Lung (tissue), 12 donors: ENCODE results near the gene NR2E1. TPM values are rescaled to one million over a fixed set of nuclear protein-coding genes. Genes with fewer than 3 reads are reported as not detected.

Experiments
- ATAC-seq: fragments of 200-7000 bp; cut with Tn5 transposase; one replicate; pipeline ENCODE4 v1.9.1; 2020; ENCODE audit warnings: moderate number of reproducible peaks; ENCODE audit not compliant: insufficient read depth, low FRiP score
- DNase-seq, 3 donors: peaks; one replicate each; pipeline ENCODE4 v3.0.0-alpha.2; 2013 to 2017
- H3K27ac ChIP-seq, 2 donors: one replicate each; pipeline ENCODE4 v1.5.1; 2013; ENCODE audit warnings: mild to moderate bottlenecking in 2 of 2, moderate library complexity in 2 of 2, control low read depth in 1 of 2, inconsistent platforms in 1 of 2, low read depth in 1 of 2, low read length in 1 of 2
- H3K27me3 ChIP-seq, 3 donors: one replicate each; pipeline ENCODE4 v1.5.1; 2013; ENCODE audit warnings: low read length in 2 of 3; ENCODE audit not compliant: control insufficient read depth in 3 of 3, insufficient read depth in 3 of 3
- H3K36me3 ChIP-seq, 4 donors: one replicate each; pipeline ENCODE4 v1.5.1; 2013; ENCODE audit warnings: low read length in 4 of 4, mild to moderate bottlenecking in 1 of 4, moderate library complexity in 1 of 4; ENCODE audit not compliant: control insufficient read depth in 4 of 4, insufficient read depth in 4 of 4
- H3K4me1 ChIP-seq, 5 donors: one replicate each; pipeline ENCODE4 v1.5.1; 2013; ENCODE audit warnings: low read length in 5 of 5, mild to moderate bottlenecking in 2 of 5, moderate library complexity in 1 of 5; ENCODE audit not compliant: control insufficient read depth in 5 of 5, insufficient read depth in 5 of 5
- H3K4me3 ChIP-seq: one replicate; pipeline ENCODE4 v1.5.1; 2013; ENCODE audit warnings: mild to moderate bottlenecking, control low read depth, moderate library complexity
- H3K9ac ChIP-seq, 2 donors: one replicate each; pipeline ENCODE4 v1.5.1; 2013; ENCODE audit warnings: low read length in 2 of 2, control low read depth in 1 of 2; ENCODE audit not compliant: insufficient read depth in 1 of 2
- H3K9me3 ChIP-seq, 4 donors: one replicate each; pipeline ENCODE4 v1.5.1; 2013; ENCODE audit warnings: low read length in 3 of 4, mild to moderate bottlenecking in 1 of 4, moderate library complexity in 1 of 4; ENCODE audit not compliant: control insufficient read depth in 4 of 4, insufficient read depth in 3 of 4
- CTCF ChIP-seq: IDR thresholded peaks from 2 replicates; pipeline ENCODE4 v1.5.1; 2012; ENCODE audit warnings: mild to moderate bottlenecking; ENCODE audit errors: control extremely low read depth, extremely low read depth
- WGBS, 2 donors: extraction: QIAGEN DNeasy Blood & Tissue Kit; methylation state at CpG; one replicate each; pipeline ENCODE4 v1.1.7; 2013; 5-methylcytosine and 5-hydroxymethylcytosine counted together
- polyA plus RNA-seq, 2 donors: library from polyadenylated mRNA; stranded (reverse); fragments of 200-250 nt; gene quantifications; one replicate each; pipeline ENCODE4 v1.2.1, GENCODE V29; 2013
- total RNA-seq, 2 donors: library from RNA; depleted of rRNA in 1 of 2; stranded (reverse); fragments of >200 nt in 1 of 2; gene quantifications; one replicate each; pipeline ENCODE4 v1.2.1, GENCODE V29; 2014 to 2021
- donor health status: control.
- donor health status: control.
- donor health status: Bipolar disorder and iron deficiency.
- donor health status: healthy.
- donor health status: DM: yes; HTN: yes; CAD: no.

Gene NR2E1
- total and polyA plus RNA-seq, 4 donors = 0.01 TPM; not detected in 3

GRCh38 chr6:108168501-108169463 is 3.0 kb downstream of the NR2E1 start:
- WGBS, 2 donors = 2 to 4% methylated on average over 63 of the region's 63 CpGs
- Histone ChIP-seq H3K9me3 (peaks cover 0 to 3% (median 0%) of the 10 kb centered on the region in 4 donors), H3K4me3 (no peak overlapping the region), H3K27ac (no peak overlapping the region), H3K27me3 (peaks cover 9 to 94% (median 92%) of the 10 kb centered on the region in 3 donors), H3K9ac (no peak overlapping the region), H3K4me1 (peaks cover 0 to 40% (median 7%) of the 10 kb centered on the region in 5 donors), H3K36me3 (no peaks in the 10 kb centered on the region)
- ATAC-seq = peak; percentile 29
- DNase-seq = peak in 2 of 3 donors; percentile 52 to 59
- TF ChIP-seq CTCF = no peak

- no peaks in the 10 kb centered on the region for H3K36me3 ChIP-seq
- 4 to 11% methylated on average over 41 to 55 of the region's 55 CpGs for WGBS, 2 donors
- H3K9me3 ChIP-seq = peaks cover 0 to 2% (median 0%) of the 10 kb centered on the region in 4 donors
- no peak for TF ChIP-seq CTCF
- no peak overlapping the region for H3K27ac ChIP-seq
- H3K27me3 ChIP-seq = peaks cover 13 to 94% (median 91%) of the 10 kb centered on the region in 3 donors
- no peak overlapping the region for H3K9ac ChIP-seq
- ATAC-seq (no peak), DNase-seq (no peak)
- no peak overlapping the region for H3K4me3 ChIP-seq
- H3K4me1 ChIP-seq = peaks cover 0 to 39% (median 7%) of the 10 kb centered on the region in 5 donors
These were observed 3.9 kb downstream of the NR2E1 start for GRCh38 chr6:108169464-108170331.

- no peak overlapping the region for H3K27ac ChIP-seq
- peaks cover 0 to 35% (median 7%) of the 10 kb centered on the region in 5 donors for H3K4me1 ChIP-seq
- H3K9me3 ChIP-seq = peaks cover 0 to 6% (median 0%) of the 10 kb centered on the region in 4 donors
- 12 to 17% methylated on average over 31 of the region's 31 CpGs for WGBS, 2 donors
- no peak for TF ChIP-seq CTCF
- H3K9ac ChIP-seq = no peak overlapping the region
- ATAC-seq = no peak
- no peak overlapping the region for H3K4me3 ChIP-seq
- no peaks in the 10 kb centered on the region for H3K36me3 ChIP-seq
- no peak for DNase-seq
- H3K27me3 ChIP-seq = peaks cover 13 to 94% (median 91%) of the 10 kb centered on the region in 3 donors
These were observed 4.8 kb downstream of the NR2E1 start for GRCh38 chr6:108170332-108171290.
